HL-60/S4 (cell line): ENCODE data around the gene ACSL3.
"Not testable (repeated sequence)": the region's sequence is repeated elsewhere in the genome, so short reads cannot be mapped to it uniquely, and the experiment has no call there.

Source experiments
- in situ Hi-C: fragments of 300-500 bp; cut with MboI; formaldehyde crosslinking; loops from 2 replicates; pipeline ENCODE4 v1.14.3; 2022; ENCODE audit warnings: low sequenced_read_pairs

ACSL3 gene

GRCh38 chr2:222851956-222852617 lies 8.7 kb upstream of the ACSL3 start:
- in situ Hi-C loops = no loop called here

DNA sequence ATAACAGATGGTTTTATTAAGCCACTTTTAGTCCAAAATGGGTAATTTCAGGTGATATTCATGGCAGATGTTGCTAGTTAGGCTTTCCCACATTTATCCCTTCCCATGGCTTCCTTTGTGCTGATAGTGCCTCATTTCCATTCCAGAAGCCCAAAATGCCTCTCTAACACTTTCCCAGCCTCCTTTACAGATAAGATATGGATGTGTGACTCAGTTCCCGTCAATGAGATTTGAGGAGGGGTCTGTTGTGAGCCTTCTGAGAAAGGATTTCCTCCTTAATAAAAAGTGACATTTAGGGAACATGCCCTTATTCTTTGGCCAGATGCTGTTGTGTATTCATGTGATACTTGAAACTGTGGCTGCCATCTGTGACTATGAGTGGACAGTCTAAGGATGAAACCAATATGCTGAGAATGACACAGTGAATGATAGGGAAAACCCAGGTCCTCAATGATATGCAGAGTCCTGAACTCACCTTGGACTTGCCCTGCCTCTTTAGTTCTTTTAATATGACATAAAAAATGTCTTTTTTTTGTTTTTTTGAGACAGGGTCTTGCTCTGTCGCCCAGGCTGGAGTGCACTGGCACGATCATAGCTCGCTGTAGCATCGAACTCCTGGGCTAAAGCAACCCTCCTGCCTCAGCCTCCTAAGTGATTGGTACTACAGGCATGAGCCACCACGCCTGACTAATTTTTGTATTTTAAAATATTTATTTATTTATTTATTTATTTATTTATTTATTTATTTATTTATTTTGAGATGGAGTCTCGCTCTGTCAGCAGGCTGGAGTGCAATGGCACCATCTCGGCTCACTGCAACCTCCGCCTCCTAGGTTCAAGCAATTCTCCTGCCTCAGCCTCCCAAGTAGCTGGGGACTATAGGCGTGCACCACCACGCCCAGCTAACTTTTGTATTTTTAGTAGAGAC lies 5.8 kb upstream of the ACSL3 start:
- in situ Hi-C loops = no loop called here

DNA sequence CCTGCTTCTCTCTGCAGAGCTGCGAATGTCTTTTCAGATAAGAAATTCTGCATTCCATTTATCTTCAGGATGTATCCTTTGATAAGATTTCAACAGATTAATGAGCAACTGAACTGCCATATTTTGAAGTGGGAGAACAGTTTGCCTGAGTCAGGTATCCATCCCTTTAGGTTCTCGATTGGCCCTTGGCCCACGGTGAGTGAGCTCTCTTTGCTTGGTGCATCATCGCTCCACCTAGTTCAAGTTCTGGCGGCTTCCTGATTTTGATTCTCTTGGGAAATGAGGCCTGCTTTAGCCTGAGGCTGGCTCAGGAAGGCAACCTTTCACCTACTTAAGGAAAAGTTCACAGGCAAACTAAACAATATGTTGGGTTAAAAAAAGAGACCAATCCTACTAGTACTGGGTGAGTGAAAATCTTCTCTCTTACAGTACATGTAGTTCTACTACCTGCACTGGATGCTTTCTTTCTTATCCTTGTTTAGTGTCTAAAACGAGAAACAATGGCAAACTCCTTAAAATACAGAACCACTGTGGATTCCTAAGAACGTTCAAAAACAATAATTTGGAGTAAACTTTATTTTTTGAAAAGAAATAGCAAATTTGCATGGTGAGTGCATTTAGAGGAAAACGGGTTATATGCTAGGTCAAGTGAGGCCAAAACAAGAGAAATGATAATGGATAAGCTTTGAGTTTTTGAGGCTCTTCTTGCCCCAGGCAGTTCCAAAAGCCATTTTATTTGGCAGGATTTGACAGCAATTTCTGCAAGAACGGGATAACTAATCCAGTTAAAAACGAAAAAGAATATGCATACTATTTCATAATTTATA lies 837 bp upstream of the ACSL3 start:
- in situ Hi-C loops = no loop called here

GRCh38 chr2:222861411-222862105 lies 722 bp downstream of the ACSL3 start:
- in situ Hi-C loops = no loop called here

GRCh38 chr2:222862106-222862908 lies 1.5 kb downstream of the ACSL3 start:
- in situ Hi-C loops = no loop called here

- in situ Hi-C loops = no loop called here
These were observed 2.2 kb downstream of the ACSL3 start for GRCh38 chr2:222862909-222863544.

GRCh38 chr2:222864296-222864695 lies 3.5 kb downstream of the ACSL3 start:
- in situ Hi-C loops = no loop called here

DNA sequence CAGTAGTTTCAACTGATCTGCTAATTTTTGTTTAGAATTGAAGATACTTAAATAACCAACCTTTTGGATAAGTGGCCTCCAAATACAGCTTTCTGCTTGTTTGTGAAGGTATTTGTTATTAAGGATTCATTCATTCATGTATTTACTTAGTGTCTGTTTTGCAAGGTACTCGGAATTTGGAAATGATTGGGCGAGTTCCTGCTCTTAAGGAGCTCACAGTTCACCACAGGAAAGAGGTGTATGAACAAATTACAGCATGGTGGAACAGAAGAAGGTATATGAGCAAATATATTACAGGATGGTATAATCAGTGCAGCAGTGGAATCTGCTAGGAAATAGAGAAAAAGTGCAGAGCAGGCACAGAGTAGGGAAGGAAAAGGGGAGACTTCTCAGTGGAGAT lies 4.5 kb downstream of the ACSL3 start:
- in situ Hi-C loops = no loop called here

DNA sequence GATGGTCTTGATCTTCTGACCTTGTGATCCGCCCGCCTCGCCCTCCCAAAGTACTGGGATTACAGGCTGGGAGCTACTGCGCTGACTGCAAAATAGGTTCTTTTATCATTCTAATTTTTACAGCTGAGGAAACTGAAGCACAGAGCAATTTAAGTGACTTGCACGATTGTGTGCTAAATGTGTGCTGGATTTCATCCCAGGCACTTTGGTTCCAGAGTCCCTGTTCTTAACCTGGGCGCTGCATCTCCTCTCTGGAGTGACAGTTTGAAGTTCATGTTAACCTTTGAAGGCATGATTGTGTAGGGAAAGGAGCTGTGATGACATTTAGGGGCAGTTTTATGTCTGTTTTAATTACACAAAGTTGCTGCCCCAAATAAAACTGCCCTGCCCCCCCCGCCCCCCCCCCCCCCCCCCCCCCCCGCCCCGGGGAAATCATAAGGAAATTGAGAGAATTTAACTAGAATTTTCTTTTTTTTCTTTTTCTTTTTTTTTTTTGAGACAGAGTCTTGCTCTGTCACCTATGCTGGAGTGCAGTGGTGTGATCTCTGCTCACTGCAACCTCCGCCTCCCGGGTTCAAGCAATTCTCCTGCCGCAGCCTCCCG lies 5.6 kb downstream of the ACSL3 start:
- in situ Hi-C loops = no loop called here

GRCh38 chr2:222868560-222869251 lies 7.9 kb downstream of the ACSL3 start:
- in situ Hi-C loops = not testable (repeated sequence)

DNA sequence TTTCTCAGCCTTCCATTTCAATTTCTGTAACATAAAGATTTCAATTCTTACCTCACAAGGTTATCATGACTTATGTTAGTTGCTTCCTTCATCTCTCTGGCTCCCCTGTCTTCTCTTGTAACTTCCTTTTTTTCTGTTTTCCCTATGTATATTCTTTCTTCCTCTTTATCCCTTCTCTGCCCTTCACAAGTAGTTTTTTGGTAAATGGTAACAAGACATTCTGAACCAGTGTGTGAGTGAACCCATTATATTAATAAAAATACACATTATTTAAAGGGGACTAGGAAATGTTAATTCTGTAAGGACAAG lies 8.4 kb downstream of the ACSL3 start:
- in situ Hi-C loops = no loop called here

DNA sequence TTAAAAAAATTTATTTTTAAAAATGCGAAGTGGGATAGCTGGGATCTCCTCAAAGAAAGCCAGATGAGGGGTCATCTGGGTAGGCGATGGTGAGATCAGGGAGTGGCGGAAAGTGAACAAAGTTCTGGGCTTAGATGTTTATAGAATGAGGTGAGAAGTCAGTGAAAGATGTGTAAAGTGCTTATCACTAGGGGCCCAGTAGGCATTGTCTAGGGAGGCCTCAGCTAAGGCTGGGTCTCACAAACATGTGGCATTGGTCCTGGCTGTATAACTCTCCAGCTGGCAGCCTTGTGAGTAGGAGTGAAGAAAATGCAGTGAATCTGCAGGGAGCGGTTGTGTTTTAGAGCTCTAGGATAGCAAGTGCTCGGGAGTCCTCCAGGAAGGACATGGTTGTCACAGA lies 10.5 kb downstream of the ACSL3 start:
- in situ Hi-C loops = no loop called here

GRCh38 chr2:222872551-222872950 lies 11.7 kb downstream of the ACSL3 start:
- in situ Hi-C loops = no loop called here

GRCh38 chr2:222875482-222875881 lies 14.6 kb downstream of the ACSL3 start:
- in situ Hi-C loops = no loop called here

GRCh38 chr2:222876947-222877346 lies 16.1 kb downstream of the ACSL3 start:
- in situ Hi-C loops = no loop called here

DNA sequence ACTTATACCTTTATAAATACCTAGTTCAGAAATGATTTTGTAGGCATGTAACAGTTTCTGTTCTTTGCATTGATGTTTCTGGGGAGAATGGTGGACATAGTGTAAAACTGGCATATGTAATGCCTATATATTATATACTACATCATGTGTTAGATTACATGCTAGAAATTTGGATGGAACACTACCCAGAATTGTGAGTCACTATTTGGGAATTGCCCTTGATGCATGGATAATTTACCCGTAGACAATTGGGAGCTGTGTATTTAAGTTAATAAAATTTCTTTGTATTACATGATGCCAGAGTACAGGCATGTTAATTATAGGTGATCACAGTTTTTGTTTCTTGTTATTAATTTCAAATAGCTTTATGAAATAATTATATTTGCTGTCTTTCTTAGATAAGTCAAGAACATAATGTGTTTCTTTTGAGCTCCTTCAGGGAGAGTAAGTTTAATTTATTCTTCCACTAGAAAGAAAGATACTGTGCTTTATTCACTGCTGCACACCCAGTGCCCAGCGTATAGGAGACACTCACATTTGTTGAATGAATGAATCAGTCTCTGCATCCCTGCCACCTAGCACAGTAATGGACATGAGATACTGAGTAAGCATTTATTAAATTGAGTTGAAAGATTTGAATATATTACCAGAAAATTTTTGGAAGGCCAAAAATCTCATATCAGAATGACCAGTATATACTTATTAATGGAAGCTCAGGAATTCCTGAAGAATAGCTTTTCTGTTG lies 16.9 kb downstream of the ACSL3 start:
- in situ Hi-C loops = no loop called here

DNA sequence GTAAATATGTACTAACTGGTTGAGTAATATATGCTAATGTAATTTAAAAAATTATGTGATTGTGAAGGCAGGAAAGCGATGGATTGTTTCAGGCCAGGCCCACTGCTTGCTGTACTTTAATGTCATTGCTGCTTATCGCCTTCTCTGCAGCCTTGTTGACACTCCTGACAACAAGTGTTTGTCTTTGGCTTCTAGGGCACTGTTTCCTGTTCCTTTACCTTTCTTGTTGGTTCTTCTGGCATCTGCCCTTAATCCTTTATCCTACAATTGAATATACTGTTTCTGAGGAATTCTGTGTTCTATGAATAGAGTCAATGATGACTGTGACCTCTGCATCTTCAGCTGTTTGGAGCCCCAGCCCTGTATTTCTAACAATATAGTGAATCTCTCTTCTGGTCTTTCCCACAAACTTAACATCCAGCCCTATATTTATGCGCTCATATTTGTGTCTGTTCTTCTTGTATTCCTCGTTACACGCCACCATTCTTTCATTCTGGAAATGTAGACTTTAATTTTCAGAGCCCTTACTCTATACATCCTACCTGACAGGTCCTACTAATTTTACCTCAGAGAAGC lies 17.6 kb downstream of the ACSL3 start:
- in situ Hi-C loops = no loop called here
